DND-41 (cell line): ENCODE results near the gene FOXD1.

Experiments used
- EZH2 ChIP-seq: IDR thresholded peaks from 3 replicates; pipeline ENCODE4 v1.6.1; 2012; ENCODE audit warnings: borderline replicate concordance, low read depth, mild to moderate bottlenecking, moderate library complexity, low read length, inconsistent platforms; ENCODE audit not compliant: severe bottlenecking
- TF ChIP-seq, protein P1 (sequence below): IDR thresholded peaks from 2 replicates; pipeline ENCODE4 v1.5.1; 2012; ENCODE audit warnings: borderline replicate concordance, low read length, moderate library complexity, mild to moderate bottlenecking; ENCODE audit not compliant: poor library complexity, severe bottlenecking; ENCODE audit errors: extremely low read depth

DNA sequence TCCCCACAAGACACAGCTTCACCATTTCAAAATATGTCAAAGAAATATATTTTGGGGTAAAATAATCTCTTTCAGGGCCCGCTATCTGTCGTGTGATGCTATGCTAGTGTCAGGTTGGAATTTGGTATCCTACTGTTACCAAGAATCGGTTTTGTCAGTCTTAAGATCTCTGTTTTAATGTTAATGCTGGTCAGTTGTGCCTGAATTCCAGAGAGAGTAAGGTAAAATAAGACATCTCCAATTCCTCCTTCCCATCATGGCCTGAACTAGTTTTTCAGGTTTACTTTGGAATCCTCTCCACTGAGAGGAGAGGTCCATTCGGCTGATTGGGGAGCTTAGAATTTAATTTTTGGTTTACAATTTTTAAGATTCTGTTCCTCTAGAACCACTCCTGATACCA, 39.2 kb upstream of the FOXD1 start:
- TF ChIP-seq, protein P1, sequence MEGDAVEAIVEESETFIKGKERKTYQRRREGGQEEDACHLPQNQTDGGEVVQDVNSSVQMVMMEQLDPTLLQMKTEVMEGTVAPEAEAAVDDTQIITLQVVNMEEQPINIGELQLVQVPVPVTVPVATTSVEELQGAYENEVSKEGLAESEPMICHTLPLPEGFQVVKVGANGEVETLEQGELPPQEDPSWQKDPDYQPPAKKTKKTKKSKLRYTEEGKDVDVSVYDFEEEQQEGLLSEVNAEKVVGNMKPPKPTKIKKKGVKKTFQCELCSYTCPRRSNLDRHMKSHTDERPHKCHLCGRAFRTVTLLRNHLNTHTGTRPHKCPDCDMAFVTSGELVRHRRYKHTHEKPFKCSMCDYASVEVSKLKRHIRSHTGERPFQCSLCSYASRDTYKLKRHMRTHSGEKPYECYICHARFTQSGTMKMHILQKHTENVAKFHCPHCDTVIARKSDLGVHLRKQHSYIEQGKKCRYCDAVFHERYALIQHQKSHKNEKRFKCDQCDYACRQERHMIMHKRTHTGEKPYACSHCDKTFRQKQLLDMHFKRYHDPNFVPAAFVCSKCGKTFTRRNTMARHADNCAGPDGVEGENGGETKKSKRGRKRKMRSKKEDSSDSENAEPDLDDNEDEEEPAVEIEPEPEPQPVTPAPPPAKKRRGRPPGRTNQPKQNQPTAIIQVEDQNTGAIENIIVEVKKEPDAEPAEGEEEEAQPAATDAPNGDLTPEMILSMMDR, result no peak
- TF ChIP-seq EZH2, result no peak
